ENCODE data around the gene TGIF2LY.
"Not testable (repeated sequence)": the region's sequence is repeated elsewhere in the genome, so short reads cannot be mapped to it uniquely, and the experiment has no call there.

The TGIF2LY gene

DNA sequence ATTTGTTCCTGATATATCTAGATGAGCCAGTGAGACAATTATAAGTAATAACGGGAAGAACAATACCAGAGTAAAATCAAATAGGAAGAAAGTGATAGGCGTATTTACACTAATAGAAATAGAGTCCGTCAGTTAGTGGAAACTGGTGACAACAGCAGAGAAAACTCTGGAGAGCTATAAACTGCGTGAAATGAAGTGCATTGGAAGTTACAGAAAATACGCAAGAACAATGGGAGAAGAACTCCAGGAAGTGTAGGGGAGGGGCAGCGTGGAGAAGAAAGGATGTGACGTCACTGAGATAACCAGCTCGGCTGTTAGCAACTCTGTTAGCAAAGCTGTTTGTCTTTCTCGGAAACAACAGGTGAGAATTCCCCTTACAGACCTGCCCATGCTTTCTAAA is at the start of gene TGIF2LY:
Gene TGIF2LY (plus strand): TSS at position 301 of the 400 bp plus-strand sequence. CDS start 178 bp downstream, outside the sequence.
- not testable (repeated sequence) for H3K36me3 ChIP-seq (ENCODE audit: insufficient read depth); H3K4me3 ChIP-seq (IDR thresholded peaks at IDR 0.05; ENCODE audit: insufficient read depth, low read depth, low read length); H2AFZ ChIP-seq (ENCODE audit: low read depth); H3K4me2 ChIP-seq; H3K79me2 ChIP-seq (ENCODE audit: insufficient read depth, low read depth); H3K9ac ChIP-seq; H3K27me3 ChIP-seq (ENCODE audit: insufficient read depth, low read depth); H4K20me1 ChIP-seq (ENCODE audit: insufficient read depth); H3K27ac ChIP-seq; H3K4me1 ChIP-seq (ENCODE audit: low read depth, poor library complexity, severe bottlenecking)

Measured in KMS-11 (cell line).